Stimulated activated CD8-positive, alpha-beta memory T cell treated with anti-CD3 and anti-CD28 coated beads, Interleukin-7, amount 100 ng/mL, for 48 hours (primary cell): ENCODE measurements around the gene KRTAP26-1.

ENCODE experiments used
- DNase-seq, 2 donors: peaks; one replicate each; pipeline ENCODE4 v3.0.0-alpha.2; 2020; ENCODE audit warnings: low read depth in 1 of 2; ENCODE audit errors: extremely low read depth in 1 of 2

The KRTAP26-1 gene

DNA sequence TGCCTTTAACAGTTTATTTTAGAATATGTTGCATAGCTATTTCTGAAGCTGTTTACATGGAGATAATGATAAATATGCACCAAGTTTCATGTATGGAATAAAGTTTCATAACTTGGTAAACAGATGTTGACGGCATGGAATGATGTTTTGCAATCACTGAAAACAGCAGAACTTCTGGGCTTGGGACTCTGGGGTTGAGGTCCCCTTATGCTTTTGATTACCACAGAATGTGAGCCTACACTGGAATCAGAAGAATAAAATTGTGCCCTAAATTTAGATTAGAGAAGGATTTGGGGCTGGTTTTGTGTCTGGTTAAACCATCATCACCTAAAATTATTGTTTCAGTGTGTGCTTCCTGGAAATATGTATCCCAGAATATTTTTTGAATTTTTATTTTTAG lies 48.5 kb downstream of the KRTAP26-1 start:
- DNase-seq = no peak

DNA sequence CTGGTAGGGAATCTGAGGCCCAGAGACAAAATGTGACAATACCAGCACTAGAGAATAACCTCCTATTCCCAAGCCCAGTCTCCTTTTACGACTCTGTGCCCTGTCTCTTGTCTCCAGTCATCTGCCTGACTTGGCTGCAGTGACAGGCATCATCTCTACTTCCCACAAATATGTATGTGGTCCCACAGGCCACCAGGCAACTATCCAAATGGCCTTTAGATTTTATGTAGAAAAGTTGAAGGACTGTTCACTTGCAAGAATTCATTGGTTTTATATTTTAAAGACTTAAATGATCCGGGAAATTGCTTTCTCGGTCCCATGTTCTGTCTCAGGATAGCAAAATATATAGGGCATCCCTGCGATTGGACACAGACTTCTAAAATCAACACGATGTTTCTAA lies 49.0 kb downstream of the KRTAP26-1 start:
- no peak for DNase-seq

DNA sequence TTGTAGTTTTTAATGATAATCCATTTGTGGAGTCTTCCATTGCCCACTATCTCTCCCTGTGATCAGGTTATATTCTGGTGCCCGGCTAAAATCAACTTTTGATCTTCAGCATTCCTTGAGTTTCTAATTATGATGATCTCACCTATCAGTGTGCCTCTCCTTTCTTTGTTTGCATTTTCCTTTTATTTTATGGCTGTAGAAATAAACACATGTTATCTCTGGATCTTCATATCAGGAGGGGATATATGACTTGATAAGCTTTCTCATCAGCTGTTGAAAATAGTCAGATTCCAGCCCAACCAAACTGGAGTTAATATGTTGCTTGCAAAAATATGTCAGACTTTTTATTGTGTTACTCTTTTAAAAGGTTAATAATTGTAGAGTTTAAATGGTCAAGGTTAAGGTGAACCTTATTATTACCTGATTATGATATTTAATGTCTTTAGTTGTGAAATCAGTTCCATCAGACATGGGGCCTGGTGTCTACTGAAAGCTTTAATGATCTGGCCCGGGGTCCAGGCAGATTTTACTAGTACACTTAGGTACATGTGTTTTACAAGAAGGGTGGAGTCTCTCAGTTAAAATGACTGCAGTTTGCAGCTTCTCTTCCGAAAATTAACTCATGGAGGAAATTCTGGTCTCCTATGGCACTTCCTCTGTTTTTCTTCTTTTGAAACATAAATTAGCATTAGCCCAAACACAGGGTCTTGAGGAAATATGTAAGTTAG lies 50.1 kb downstream of the KRTAP26-1 start:
- DNase-seq = no peak
